Mesodermal cell (in vitro differentiated cells): ENCODE measurements around the gene CEBPA.
"Not testable (repeated sequence)": the region's sequence is repeated elsewhere in the genome, so short reads cannot be mapped to it uniquely, and the experiment has no call there.

Experiments
- H3K27ac ChIP-seq: 2 replicates; pipeline ENCODE4 v1.7.0; 2013; ENCODE audit warnings: mild to moderate bottlenecking, low read depth, low read length, moderate library complexity; ENCODE audit not compliant: severe bottlenecking
- H3K36me3 ChIP-seq: 2 replicates; pipeline ENCODE4 v1.7.1; 2013; ENCODE audit warnings: mild to moderate bottlenecking, low read length, moderate library complexity; ENCODE audit not compliant: control insufficient read depth, insufficient read depth
- H3K4me1 ChIP-seq: one replicate; pipeline ENCODE4 v1.7.1; 2013; ENCODE audit warnings: mild to moderate bottlenecking, low read length; ENCODE audit not compliant: insufficient read depth, control insufficient read depth, poor library complexity, severe bottlenecking
- H3K4me3 ChIP-seq: 2 replicates; pipeline ENCODE4 v1.7.0; 2013; ENCODE audit warnings: low read length, control low read depth, mild to moderate bottlenecking; ENCODE audit not compliant: insufficient read depth, poor library complexity, severe bottlenecking; ENCODE audit errors: extremely low read depth
- H3K9me3 ChIP-seq: 2 replicates; pipeline ENCODE4 v1.7.1; 2013; ENCODE audit warnings: mild to moderate bottlenecking, low read length, moderate library complexity; ENCODE audit not compliant: control insufficient read depth
- WGBS, 2 experiments: methylation state at CpG; one replicate each; pipeline ENCODE4 v1.1.5; 2013; ENCODE audit warnings: missing lambda C conversion rate in 2 of 2; ENCODE audit not compliant: insufficient coverage in 2 of 2; 5-methylcytosine and 5-hydroxymethylcytosine counted together

CEBPA gene

DNA sequence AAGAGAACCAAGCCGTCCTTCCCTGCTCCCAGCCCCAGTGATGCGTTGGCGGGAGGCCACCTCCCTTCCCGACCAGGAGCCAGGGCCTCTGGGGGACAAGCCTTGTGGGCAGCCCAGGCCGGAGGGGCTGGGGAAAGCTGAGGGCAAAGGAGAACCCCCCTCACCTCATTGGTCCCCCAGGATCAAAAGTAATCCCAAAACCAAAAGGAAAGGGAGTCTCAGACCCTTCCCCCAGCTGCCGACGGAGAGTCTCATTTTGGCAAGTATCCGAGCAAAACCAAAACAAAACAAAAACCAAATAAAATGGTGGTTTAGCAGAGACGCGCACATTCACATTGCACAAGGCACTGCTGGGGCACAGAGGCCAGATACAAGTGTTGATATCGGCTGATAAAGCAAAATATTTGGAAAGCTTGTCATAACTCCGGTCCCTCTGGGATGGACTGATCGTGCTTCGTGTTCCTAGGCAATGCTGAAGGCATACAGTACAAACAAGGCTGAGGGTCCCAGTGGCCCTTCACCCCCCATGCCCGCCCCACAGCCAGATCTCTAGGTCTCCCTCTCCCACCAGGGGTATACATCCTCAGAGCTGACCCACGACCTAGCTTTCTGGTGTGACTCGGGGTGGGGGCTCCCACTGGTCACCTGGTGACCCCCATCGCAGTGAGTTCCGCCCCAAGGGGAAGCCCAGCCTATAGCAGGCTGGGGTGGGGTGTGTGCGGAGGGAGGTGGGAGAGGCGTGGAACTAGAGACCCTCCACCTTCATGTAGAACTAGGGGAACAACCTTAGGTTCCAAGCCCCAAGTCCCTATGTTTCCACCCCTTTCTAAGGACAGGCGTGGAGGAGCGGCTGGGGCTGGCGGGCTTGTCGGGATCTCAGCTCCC, 2.1 kb downstream of the CEBPA start:
- Histone ChIP-seq H3K9me3 (no peaks in the 10 kb centered on the region), H3K4me1 (no peaks in the 10 kb centered on the region), H3K4me3 (no peak overlapping the region), H3K27ac (no peak overlapping the region), H3K36me3 (no peaks in the 10 kb centered on the region)
- WGBS, 2 experiments: 84 to 85% methylated on average over 16 to 18 of the region's 25 CpGs

DNA sequence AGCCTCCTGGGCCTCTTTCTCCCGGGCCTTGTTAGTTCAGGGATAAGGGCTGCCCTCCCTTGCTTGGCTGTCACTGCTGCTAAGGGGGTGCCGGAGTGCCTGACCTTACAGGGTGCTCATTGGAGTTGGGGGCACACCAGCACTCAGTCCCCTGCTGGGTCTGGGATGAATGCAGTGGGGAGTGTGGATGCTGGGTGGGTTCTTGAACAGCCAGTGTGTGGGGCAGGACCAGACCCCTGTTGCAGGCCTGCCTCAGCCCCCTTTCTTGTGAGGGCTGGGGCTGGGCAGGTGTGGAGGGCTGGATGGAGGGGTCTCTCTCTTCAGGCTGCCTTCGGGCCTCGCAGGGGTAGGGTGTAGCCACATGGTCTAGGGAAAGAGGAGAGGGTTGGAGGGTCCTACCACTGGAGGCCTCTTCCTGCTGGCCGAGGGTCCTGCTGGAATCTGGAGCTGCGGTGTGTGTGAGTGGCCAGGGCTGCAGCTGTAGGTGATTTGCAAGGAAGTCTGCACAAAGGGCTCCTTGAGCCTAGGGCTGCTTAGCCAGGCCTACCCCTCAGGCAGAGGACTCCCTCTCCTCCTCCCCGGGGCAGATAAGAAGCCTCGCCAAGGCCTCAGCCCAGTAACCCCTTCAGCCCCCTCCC, 3.2 kb downstream of the CEBPA start:
- Histone ChIP-seq H3K36me3 (no peaks in the 10 kb centered on the region), H3K4me1 (no peaks in the 10 kb centered on the region), H3K27ac (no peak overlapping the region), H3K9me3 (no peaks in the 10 kb centered on the region), H3K4me3 (no peak overlapping the region)
- 88 to 96% methylated on average over 3 to 4 of the region's 8 CpGs for WGBS, 2 experiments

DNA sequence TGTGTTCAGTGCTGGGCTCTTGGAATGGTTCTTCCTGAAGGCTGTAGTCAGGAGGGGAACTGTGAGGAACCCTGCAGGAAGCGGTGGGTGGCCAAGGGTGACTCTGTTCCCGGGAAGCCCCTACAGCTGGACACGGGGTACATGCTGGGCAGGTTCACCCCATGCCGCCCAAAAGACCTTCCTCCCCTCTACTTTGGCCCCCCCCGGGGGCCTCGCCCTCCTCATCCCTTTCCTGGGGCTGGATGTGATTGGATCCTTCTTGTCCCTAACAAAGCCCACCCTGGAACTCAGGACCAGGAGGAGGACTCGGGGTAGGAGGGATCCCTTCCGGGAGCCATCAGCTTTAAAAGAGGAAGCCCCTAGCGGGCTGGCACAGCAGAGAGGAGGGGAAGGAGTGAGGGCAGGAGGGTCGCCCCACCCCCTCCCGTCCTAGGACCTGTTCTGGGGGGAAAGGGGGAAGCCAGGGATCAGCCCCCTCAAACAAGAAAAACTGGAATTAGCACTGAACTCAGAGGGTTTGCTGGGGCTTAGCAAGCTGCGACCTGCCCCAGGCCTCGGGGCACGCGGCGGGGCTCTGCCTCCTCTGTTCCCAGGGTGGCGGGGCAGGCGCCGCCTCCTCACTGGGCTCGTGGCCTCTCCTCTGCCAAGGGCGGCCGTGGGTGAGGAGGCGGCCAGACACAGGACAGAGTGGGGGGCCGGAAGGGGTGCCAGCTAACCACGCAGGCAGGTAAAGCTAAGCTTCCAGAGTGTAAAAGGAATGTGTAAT, 4.0 kb downstream of the CEBPA start:
- Histone ChIP-seq H3K4me3 (no peak overlapping the region), H3K27ac (no peak overlapping the region), H3K4me1 (peaks cover 8% of the 10 kb centered on the region), H3K9me3 (no peaks in the 10 kb centered on the region), H3K36me3 (no peaks in the 10 kb centered on the region)
- WGBS, 2 experiments: 77 to 88% methylated on average over 9 to 20 of the region's 25 CpGs

DNA sequence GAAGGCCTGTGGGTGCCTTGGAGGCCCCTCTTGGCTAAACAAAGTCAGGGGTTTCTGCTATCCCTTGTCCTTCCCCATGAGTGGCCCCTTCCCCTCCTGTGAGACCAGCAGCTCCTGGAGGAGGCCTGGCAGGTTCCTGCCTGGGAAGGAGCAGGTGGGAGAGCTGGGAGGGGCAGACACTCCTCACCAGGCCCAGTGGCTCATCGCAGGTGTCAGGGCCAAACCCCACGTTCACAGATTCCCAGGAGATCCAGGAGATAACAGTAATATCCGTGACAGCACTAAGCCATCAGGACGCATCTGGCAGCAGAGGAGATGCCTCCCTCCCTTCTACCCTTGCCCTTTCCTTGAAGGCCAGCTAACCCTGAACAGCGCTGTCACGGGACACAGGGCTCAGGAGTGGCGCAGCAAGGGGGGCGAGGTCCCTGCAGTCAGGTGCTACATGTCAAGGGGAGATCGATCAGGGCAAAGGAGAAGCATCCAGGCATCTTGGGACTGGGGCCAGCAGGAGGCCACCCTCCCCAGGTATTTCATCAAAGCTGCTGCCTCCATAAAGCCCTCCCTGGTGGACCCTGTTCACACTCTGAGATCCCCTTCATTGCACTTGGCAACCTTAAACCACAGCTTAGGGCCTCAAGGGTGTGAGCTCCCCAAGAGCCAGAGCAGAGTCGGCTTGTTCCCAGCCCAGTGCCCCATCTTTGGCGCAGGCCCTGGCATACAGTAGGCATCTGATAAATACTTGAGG, 4.8 kb downstream of the CEBPA start:
- H3K4me1 ChIP-seq: peaks cover 11% of the 10 kb centered on the region
- WGBS, 2 experiments: 89 to 96% methylated on average over 10 of the region's 11 CpGs
- H3K36me3 ChIP-seq: no peaks in the 10 kb centered on the region
- no peak overlapping the region for H3K27ac ChIP-seq
- H3K4me3 ChIP-seq: no peak overlapping the region
- no peaks in the 10 kb centered on the region for H3K9me3 ChIP-seq

DNA sequence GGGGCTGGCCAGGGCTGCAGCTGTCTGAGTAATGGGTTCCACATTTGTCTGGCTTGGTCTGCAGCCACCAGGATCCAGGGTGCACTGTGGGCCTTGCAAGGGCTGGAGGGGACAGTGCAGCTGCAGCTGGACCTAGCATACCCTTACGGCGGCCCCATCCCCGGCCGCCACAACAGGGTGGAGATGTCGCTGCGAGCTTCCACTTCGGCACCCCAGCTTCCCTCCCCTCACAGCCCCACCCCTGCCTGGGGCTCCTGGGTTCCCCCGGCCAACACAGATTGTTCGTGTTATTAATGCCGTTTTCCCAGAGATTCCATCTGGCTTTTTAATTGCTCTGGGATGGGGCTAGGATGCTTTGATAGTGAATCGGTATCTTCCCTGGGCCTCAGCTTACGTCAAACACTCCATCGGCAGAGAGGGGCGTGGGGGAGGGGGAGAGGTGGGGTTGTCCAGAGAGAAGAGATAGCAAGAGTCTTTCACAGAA, 5.8 kb downstream of the CEBPA start:
- Histone ChIP-seq H3K4me3 (no peak overlapping the region), H3K36me3 (no peaks in the 10 kb centered on the region), H3K27ac (no peak overlapping the region), H3K4me1 (peaks cover 11% of the 10 kb centered on the region), H3K9me3 (no peaks in the 10 kb centered on the region)
- WGBS, 2 experiments: 92 to 100% methylated on average over 1 to 6 of the region's 14 CpGs

DNA sequence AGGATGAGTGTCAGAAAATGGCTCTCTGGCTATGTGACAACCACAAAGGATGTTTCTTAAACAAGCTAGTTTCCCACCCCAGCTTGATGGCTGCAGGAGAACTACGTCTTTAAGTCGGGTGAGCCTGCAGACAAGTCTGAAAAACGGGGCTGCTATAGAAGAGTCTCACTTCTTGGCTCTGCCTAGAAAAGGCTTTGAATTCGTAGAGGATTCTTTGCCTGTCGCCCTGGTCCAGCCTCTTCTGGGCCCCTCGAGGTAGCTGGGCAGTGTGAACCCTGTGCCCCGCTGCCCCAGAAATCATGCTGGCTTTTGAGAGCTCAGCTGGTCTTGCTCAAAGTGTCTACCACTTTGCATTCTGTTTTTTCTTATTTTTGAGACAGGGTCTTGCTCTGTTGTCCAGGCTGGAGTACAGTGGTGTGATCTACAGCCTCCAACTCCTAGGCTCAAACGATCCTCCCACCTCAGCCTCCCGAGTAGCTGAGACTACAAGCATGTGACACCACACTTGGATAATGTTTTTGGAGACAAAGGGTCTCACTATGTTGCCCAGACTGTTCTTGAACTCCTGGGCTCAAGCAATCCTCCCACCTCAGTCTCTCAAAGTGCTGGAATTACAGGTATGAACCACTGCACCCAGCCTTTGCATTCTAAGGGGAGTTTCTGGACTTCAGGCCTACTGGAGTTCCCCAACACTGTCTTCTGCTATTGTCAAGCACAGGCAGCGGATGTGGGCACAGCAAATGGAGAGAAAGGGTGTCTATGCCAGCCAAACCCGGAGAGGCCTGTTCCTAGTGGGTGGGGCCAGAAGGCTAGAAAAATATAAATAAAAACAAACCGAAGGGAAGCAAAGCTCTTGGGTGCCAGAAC, 6.5 kb downstream of the CEBPA start:
- Histone ChIP-seq H3K9me3 (no peaks in the 10 kb centered on the region), H3K4me1 (peaks cover 11% of the 10 kb centered on the region), H3K4me3 (no peak overlapping the region), H3K27ac (no peak overlapping the region), H3K36me3 (no peaks in the 10 kb centered on the region)
- WGBS, 2 experiments: 87 to 92% methylated on average over 9 to 12 of the region's 12 CpGs

DNA sequence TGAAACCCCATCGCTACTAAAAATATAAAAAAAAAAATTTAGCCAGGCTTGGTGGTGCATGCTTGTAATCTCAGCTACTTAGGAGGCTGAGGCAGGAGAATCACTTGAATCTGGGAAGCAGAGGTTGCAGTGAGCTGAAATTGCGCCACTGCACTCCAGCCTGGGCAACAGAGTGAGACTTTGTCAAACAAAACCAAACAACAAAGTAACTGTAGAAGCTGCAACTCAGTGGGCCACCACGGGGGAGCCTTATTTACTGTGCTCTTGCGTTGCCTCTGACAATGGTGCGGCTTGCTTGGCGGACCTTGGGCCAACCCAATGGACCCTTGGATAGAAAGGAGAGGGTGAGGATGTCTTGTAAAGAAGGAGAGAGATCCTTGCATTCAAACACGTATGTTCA, 7.3 kb downstream of the CEBPA start:
- 92 to 93% methylated on average over 4 to 5 of the region's 7 CpGs for whole genome bisulfite sequencing, 2 experiments
- H3K4me1 ChIP-seq: peaks cover 11% of the 10 kb centered on the region
- H3K36me3 ChIP-seq, H3K9me3 ChIP-seq, H3K27ac ChIP-seq, H3K4me3 ChIP-seq: not testable (repeated sequence)

DNA sequence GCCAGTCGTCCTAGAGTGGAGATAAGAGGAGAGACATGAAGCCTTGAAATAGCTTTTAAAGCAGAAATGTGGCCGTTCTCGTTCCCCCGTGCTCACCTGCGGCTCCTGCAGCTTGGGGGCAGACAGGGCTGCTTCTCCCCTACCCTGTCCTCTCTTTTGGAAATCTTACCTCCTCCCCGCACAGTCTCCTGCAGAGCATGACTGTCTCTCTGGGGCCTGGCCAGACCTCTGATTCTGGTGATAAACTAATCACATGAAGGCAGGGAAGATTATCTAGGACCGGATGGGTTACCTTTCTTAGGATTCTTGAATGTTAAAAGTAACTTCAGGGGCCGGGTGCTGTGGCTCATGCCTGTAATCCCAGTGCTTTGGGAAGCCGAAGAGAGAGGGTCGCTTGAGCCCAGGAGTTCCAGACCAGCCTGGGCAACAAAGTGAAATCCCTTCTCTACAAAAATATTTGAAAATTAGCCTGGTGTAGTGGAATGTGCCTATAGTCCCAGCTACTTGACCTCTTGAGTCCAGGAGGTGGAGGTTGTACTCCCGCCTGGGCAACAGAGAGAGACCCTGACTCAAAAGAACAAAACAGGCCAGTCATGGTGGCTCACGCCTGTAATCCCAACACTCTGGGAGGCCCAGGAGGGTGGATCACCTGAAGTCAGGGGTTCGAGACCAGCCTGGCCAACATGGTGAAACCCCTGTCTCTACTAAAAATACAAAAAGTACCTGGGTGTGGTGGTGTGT, 8.1 kb downstream of the CEBPA start:
- WGBS, 2 experiments: 75 to 92% methylated on average over 9 of the region's 13 CpGs
- no peaks in the 10 kb centered on the region for H3K9me3 ChIP-seq
- H3K36me3 ChIP-seq: no peaks in the 10 kb centered on the region
- H3K4me1 ChIP-seq: peaks cover 11% of the 10 kb centered on the region
- H3K27ac ChIP-seq: no peak overlapping the region
- no peak overlapping the region for H3K4me3 ChIP-seq

DNA sequence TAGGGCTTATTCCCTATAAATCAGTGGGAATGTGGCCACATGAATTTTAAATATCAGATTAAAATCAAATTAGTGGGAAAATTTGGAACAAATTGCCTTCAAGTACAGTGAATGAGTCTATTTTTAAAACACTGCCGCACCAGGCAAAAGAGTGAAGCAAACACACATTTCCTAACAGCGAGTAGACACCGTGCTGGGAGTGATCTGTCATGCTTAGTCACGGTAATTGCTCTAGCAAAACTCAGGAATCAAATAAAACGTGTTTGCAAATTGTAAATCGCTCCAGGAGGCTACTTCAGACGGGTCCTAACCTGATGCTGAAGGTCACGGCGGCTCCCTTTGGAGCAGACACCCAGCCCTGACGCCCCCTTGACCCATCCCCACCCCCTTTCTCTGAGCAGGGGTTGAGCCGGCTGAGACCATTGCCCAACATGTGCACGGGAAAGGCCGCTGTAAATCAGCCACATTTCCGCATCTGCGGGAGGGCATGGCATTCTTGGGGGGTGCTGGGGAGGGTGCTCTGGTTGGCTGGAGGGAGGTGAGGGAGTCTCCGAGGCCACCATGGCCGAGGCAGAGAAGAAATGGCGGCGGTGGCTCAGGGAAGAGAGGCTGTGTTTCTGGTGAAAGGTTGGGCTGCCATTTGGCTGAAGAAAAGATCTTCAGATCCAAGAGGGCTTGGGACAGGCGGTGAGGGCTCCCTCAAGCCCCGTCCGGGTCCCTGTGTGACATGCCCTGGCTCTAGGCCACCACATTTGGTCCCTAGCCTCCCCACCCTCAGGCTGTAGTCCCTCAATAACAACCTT, 8.9 kb downstream of the CEBPA start:
- H3K9me3 ChIP-seq: peaks cover 2% of the 10 kb centered on the region
- no peak overlapping the region for H3K4me3 ChIP-seq
- H3K4me1 ChIP-seq: peaks cover 11% of the 10 kb centered on the region
- H3K27ac ChIP-seq: no peak overlapping the region
- WGBS, 2 experiments: 84 to 85% methylated on average over 18 to 20 of the region's 22 CpGs
- H3K36me3 ChIP-seq: no peaks in the 10 kb centered on the region
